CD4-positive, alpha-beta T cell treated with Interleukin-12 subunit alpha and Interleukin-12 subunit beta, for 1 hour (primary cell): ENCODE data around the gene LAMTOR4.
"Not testable (repeated sequence)": the region's sequence is repeated elsewhere in the genome, so short reads cannot be mapped to it uniquely, and the experiment has no call there.

Experiments
- DNase-seq: peaks from one replicate; pipeline ENCODE4 v3.0.0-alpha.2; 2020

LAMTOR4 gene

GRCh38 chr7:100124301-100125230 lies 24.2 kb upstream of the LAMTOR4 start:
- no peak for DNase-seq

- DNase-seq = no peak
These were observed 22.3 kb upstream of the LAMTOR4 start for GRCh38 chr7:100126239-100126930.

- DNase-seq = peak; percentile 94
These were observed 21.5 kb upstream of the LAMTOR4 start, which contains the start of gene MBLAC1 for GRCh38 chr7:100126931-100127865. MBLAC1 (plus strand) TSS chr7:100126967; CDS start chr7:100127396, 429 bp downstream.

GRCh38 chr7:100127866-100128636 lies 20.7 kb upstream of the LAMTOR4 start:
- DNase-seq = no peak

GRCh38 chr7:100128637-100128963 lies 20.1 kb upstream of the LAMTOR4 start:
- no peak for DNase-seq

GRCh38 chr7:100130220-100130607 lies 18.5 kb upstream of the LAMTOR4 start:
- DNase-seq = not testable (repeated sequence)

- DNase-seq = peak; percentile 85
These were observed 17.9 kb upstream of the LAMTOR4 start for GRCh38 chr7:100130608-100131453.

DNA sequence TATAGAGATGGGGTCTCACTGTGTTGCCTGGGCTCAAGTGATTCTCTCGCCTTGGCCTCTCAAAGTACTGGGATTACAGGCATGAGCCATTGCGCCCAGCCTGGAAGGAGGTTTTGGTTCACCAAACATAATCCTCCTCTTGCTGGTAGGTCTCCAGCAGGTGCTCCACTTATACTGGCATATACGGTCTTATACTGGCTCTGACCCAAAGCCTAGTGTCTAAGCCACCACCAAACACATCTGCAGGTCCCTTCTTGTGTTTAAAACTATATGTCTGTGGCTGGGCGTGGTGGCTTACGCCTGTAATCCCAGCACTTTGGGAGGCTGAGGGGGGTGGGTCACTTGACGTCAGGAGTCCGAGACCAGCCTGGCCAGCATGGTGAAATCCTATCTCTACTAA lies 16.6 kb upstream of the LAMTOR4 start:
- DNase-seq = no peak

GRCh38 chr7:100132697-100133151 lies 16.0 kb upstream of the LAMTOR4 start:
- peak; percentile 76 for DNase-seq

GRCh38 chr7:100137851-100138760 lies 10.6 kb upstream of the LAMTOR4 start:
- no peak for DNase-seq

GRCh38 chr7:100141555-100141949 lies 7.2 kb upstream of the LAMTOR4 start:
- DNase-seq = no peak

DNA sequence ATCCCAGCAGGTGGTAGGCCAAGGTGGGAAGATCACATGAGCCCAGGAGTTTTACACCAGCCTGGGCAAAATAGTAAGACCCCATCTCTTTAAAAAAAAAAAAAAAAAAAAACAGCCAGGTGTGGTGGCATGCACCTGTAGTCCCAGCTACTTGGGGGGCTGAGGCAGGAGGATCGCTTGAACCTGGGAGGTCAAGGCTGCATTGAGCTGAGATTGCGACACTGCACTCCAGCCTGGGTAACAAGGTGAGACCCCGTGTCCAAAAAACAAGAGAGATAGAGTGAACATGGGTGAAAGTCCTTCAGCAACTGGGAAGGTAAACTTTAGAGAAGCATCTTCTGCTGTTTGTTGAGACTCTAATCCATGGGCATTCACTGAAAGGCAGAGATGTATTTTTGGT lies 6.3 kb upstream of the LAMTOR4 start:
- no peak for DNase-seq

- not testable (repeated sequence) for DNase-seq
These were observed 2.4 kb upstream of the LAMTOR4 start for GRCh38 chr7:100146350-100146749.

GRCh38 chr7:100147278-100147677 lies 1.4 kb upstream of the LAMTOR4 start:
- DNase-seq = no peak

GRCh38 chr7:100148225-100148558 lies 526 bp upstream of the LAMTOR4 start:
- DNase-seq = no peak

- DNase-seq = no peak
These were observed 3.7 kb downstream of the LAMTOR4 start for GRCh38 chr7:100152404-100152803.

DNA sequence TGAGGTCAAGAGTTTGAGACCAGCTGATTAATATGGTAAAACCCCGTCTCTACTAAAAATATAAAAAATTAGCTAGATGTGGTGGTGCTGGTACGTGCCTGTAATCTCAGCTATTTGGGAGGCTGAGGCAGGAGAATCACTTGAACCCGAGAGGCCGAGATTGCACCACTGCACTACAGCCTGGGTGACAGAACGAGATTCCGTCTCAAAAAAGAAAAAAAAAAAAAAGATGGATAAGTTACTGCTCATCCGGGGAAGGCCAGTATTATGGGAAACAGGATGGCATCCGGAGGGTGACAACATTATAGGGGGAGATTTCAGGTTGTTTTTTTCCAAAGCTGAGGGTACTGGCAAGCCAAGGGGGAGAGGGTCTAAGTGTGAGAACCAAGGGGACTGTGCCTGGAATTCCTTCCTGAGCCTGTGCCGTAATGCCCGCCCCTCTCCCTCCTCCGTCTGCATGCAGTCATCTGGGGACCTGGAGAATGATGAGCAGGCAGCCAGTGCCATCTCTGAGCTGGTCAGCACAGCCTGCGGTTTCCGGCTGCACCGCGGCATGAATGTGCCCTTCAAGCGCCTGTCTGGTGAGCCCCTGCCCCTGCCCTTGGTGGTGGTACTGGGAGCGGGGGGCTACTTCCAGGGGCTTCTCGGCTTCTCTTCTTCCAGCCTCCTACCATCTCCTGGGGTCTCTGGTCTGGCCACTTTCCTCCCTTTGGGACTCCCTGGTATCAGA lies 4.4 kb downstream of the LAMTOR4 start:
- DNase-seq = no peak

- no peak for DNase-seq
These were observed 5.2 kb downstream of the LAMTOR4 start for GRCh38 chr7:100153708-100154535.
